ENCODE measurements around the gene CYLD.

CYLD gene

GRCh38 chr16:50711040-50711439, 30.8 kb upstream of the CYLD start:
- Histone ChIP-seq H3K9ac (ENCODE audit: low read length in 5 of 5) (no peak overlapping the region), H3K27me3 (ENCODE audit: control insufficient read depth in 5 of 5, insufficient read depth in 4 of 5, low read length in 5 of 5) (no peaks in the 10 kb centered on the region), H3K36me3 (ENCODE audit: control insufficient read depth in 5 of 5, insufficient read depth in 5 of 5, low read length in 5 of 5) (peaks cover 0 to 10% (median 0%) of the 10 kb centered on the region in 5 donors), H3K27ac (ENCODE audit: low read depth, low read length) (no peak overlapping the region), H3K4me3 (ENCODE audit: low read depth in 1 of 5, low read length in 5 of 5) (no peak overlapping the region), H3K9me3 (ENCODE audit: control insufficient read depth in 5 of 5, low read length in 5 of 5) (no peaks in the 10 kb centered on the region), H3K4me1 (ENCODE audit: control insufficient read depth in 5 of 5, insufficient read depth in 5 of 5, low read length in 5 of 5) (peaks cover 3 to 58% (median 32%) of the 10 kb centered on the region in 5 donors)

GRCh38 chr16:50711862-50712559, 29.9 kb upstream of the CYLD start:
- H3K27me3 ChIP-seq (ENCODE audit: control insufficient read depth in 5 of 5, insufficient read depth in 4 of 5, low read length in 5 of 5): no peaks in the 10 kb centered on the region
- H3K9me3 ChIP-seq (ENCODE audit: control insufficient read depth in 5 of 5, low read length in 5 of 5): no peaks in the 10 kb centered on the region
- H3K27ac ChIP-seq (ENCODE audit: low read depth, low read length): no peak overlapping the region
- peaks cover 0 to 10% (median 0%) of the 10 kb centered on the region in 5 donors for H3K36me3 ChIP-seq (ENCODE audit: control insufficient read depth in 5 of 5, insufficient read depth in 5 of 5, low read length in 5 of 5)
- H3K4me1 ChIP-seq (ENCODE audit: control insufficient read depth in 5 of 5, insufficient read depth in 5 of 5, low read length in 5 of 5): peaks cover 3 to 62% (median 34%) of the 10 kb centered on the region in 5 donors
- H3K9ac ChIP-seq (ENCODE audit: low read length in 5 of 5): no peak overlapping the region
- H3K4me3 ChIP-seq (ENCODE audit: low read depth in 1 of 5, low read length in 5 of 5): no peak overlapping the region

GRCh38 chr16:50712560-50712898, 29.4 kb upstream of the CYLD start:
- H3K9me3 ChIP-seq (ENCODE audit: control insufficient read depth in 5 of 5, low read length in 5 of 5): no peaks in the 10 kb centered on the region
- H3K4me3 ChIP-seq (ENCODE audit: low read depth in 1 of 5, low read length in 5 of 5): no peak overlapping the region
- H3K27ac ChIP-seq (ENCODE audit: low read depth, low read length): no peak overlapping the region
- H3K36me3 ChIP-seq (ENCODE audit: control insufficient read depth in 5 of 5, insufficient read depth in 5 of 5, low read length in 5 of 5): peaks cover 0 to 10% (median 0%) of the 10 kb centered on the region in 5 donors
- H3K9ac ChIP-seq (ENCODE audit: low read length in 5 of 5): no peak overlapping the region
- H3K27me3 ChIP-seq (ENCODE audit: control insufficient read depth in 5 of 5, insufficient read depth in 4 of 5, low read length in 5 of 5): no peaks in the 10 kb centered on the region
- peaks cover 3 to 62% (median 39%) of the 10 kb centered on the region in 5 donors for H3K4me1 ChIP-seq (ENCODE audit: control insufficient read depth in 5 of 5, insufficient read depth in 5 of 5, low read length in 5 of 5)

GRCh38 chr16:50712956-50713355, 28.9 kb upstream of the CYLD start:
- Histone ChIP-seq H3K4me1 (ENCODE audit: control insufficient read depth in 5 of 5, insufficient read depth in 5 of 5, low read length in 5 of 5) (peaks cover 3 to 60% (median 37%) of the 10 kb centered on the region in 5 donors), H3K27me3 (ENCODE audit: control insufficient read depth in 5 of 5, insufficient read depth in 4 of 5, low read length in 5 of 5) (no peaks in the 10 kb centered on the region), H3K36me3 (ENCODE audit: control insufficient read depth in 5 of 5, insufficient read depth in 5 of 5, low read length in 5 of 5) (peaks cover 0 to 10% (median 0%) of the 10 kb centered on the region in 5 donors), H3K9me3 (ENCODE audit: control insufficient read depth in 5 of 5, low read length in 5 of 5) (no peaks in the 10 kb centered on the region), H3K9ac (ENCODE audit: low read length in 5 of 5) (no peak overlapping the region), H3K4me3 (ENCODE audit: low read depth in 1 of 5, low read length in 5 of 5) (no peak overlapping the region), H3K27ac (ENCODE audit: low read depth, low read length) (no peak overlapping the region)

- Histone ChIP-seq H3K27ac (ENCODE audit: low read depth, low read length) (no peak overlapping the region), H3K36me3 (ENCODE audit: control insufficient read depth in 5 of 5, insufficient read depth in 5 of 5, low read length in 5 of 5) (peaks cover 0 to 1% (median 0%) of the 10 kb centered on the region in 5 donors), H3K4me3 (ENCODE audit: low read depth in 1 of 5, low read length in 5 of 5) (no peak overlapping the region), H3K4me1 (ENCODE audit: control insufficient read depth in 5 of 5, insufficient read depth in 5 of 5, low read length in 5 of 5) (peaks cover 3 to 44% (median 27%) of the 10 kb centered on the region in 5 donors), H3K9me3 (ENCODE audit: control insufficient read depth in 5 of 5, low read length in 5 of 5) (no peaks in the 10 kb centered on the region), H3K27me3 (ENCODE audit: control insufficient read depth in 5 of 5, insufficient read depth in 4 of 5, low read length in 5 of 5) (no peaks in the 10 kb centered on the region), H3K9ac (ENCODE audit: low read length in 5 of 5) (no peak overlapping the region)
These were observed 24.8 kb upstream of the CYLD start for GRCh38 chr16:50717091-50717490.

GRCh38 chr16:50717494-50717893, 24.4 kb upstream of the CYLD start:
- no peak overlapping the region for H3K4me3 ChIP-seq (ENCODE audit: low read depth in 1 of 5, low read length in 5 of 5)
- no peaks in the 10 kb centered on the region for H3K9me3 ChIP-seq (ENCODE audit: control insufficient read depth in 5 of 5, low read length in 5 of 5)
- peaks cover 3 to 42% (median 25%) of the 10 kb centered on the region in 5 donors for H3K4me1 ChIP-seq (ENCODE audit: control insufficient read depth in 5 of 5, insufficient read depth in 5 of 5, low read length in 5 of 5)
- no peak overlapping the region for H3K27ac ChIP-seq (ENCODE audit: low read depth, low read length)
- H3K36me3 ChIP-seq (ENCODE audit: control insufficient read depth in 5 of 5, insufficient read depth in 5 of 5, low read length in 5 of 5): no peaks in the 10 kb centered on the region
- H3K27me3 ChIP-seq (ENCODE audit: control insufficient read depth in 5 of 5, insufficient read depth in 4 of 5, low read length in 5 of 5): no peaks in the 10 kb centered on the region
- no peak overlapping the region for H3K9ac ChIP-seq (ENCODE audit: low read length in 5 of 5)

GRCh38 chr16:50718061-50718760, 23.7 kb upstream of the CYLD start:
- Histone ChIP-seq H3K4me3 (ENCODE audit: low read depth in 1 of 5, low read length in 5 of 5) (no peak overlapping the region), H3K4me1 (ENCODE audit: control insufficient read depth in 5 of 5, insufficient read depth in 5 of 5, low read length in 5 of 5) (peaks cover 3 to 36% (median 21%) of the 10 kb centered on the region in 5 donors), H3K27ac (ENCODE audit: low read depth, low read length) (no peak overlapping the region), H3K27me3 (ENCODE audit: control insufficient read depth in 5 of 5, insufficient read depth in 4 of 5, low read length in 5 of 5) (no peaks in the 10 kb centered on the region), H3K36me3 (ENCODE audit: control insufficient read depth in 5 of 5, insufficient read depth in 5 of 5, low read length in 5 of 5) (no peaks in the 10 kb centered on the region), H3K9ac (ENCODE audit: low read length in 5 of 5) (peak overlapping the region in 1 of 5 donors; percentile 36), H3K9me3 (ENCODE audit: control insufficient read depth in 5 of 5, low read length in 5 of 5) (no peaks in the 10 kb centered on the region)

- no peak overlapping the region for H3K4me3 ChIP-seq (ENCODE audit: low read depth in 1 of 5, low read length in 5 of 5)
- H3K27me3 ChIP-seq (ENCODE audit: control insufficient read depth in 5 of 5, insufficient read depth in 4 of 5, low read length in 5 of 5): no peaks in the 10 kb centered on the region
- peak overlapping the region in 1 of 5 donors; percentile 36 for H3K9ac ChIP-seq (ENCODE audit: low read length in 5 of 5)
These were observed 23.0 kb upstream of the CYLD start for GRCh38 chr16:50718761-50719400.

GRCh38 chr16:50719401-50720337, 22.2 kb upstream of the CYLD start:
- Histone ChIP-seq H3K4me3 (ENCODE audit: low read depth in 1 of 5, low read length in 5 of 5) (no peak overlapping the region), H3K36me3 (ENCODE audit: control insufficient read depth in 5 of 5, insufficient read depth in 5 of 5, low read length in 5 of 5) (no peaks in the 10 kb centered on the region), H3K27ac (ENCODE audit: low read depth, low read length) (no peak overlapping the region), H3K4me1 (ENCODE audit: control insufficient read depth in 5 of 5, insufficient read depth in 5 of 5, low read length in 5 of 5) (peaks cover 0 to 22% (median 10%) of the 10 kb centered on the region in 5 donors), H3K9me3 (ENCODE audit: control insufficient read depth in 5 of 5, low read length in 5 of 5) (peaks cover 0 to 3% (median 0%) of the 10 kb centered on the region in 5 donors), H3K9ac (ENCODE audit: low read length in 5 of 5) (no peak overlapping the region), H3K27me3 (ENCODE audit: control insufficient read depth in 5 of 5, insufficient read depth in 4 of 5, low read length in 5 of 5) (no peaks in the 10 kb centered on the region)

More at GRCh38 chr16:50718761-50719400, 23.0 kb upstream of the CYLD start:
- peaks cover 3 to 30% (median 18%) of the 10 kb centered on the region in 5 donors for H3K4me1 ChIP-seq (ENCODE audit: control insufficient read depth in 5 of 5, insufficient read depth in 5 of 5, low read length in 5 of 5)
- H3K9me3 ChIP-seq (ENCODE audit: control insufficient read depth in 5 of 5, low read length in 5 of 5): no peaks in the 10 kb centered on the region
- H3K36me3 ChIP-seq (ENCODE audit: control insufficient read depth in 5 of 5, insufficient read depth in 5 of 5, low read length in 5 of 5): no peaks in the 10 kb centered on the region
- H3K27ac ChIP-seq (ENCODE audit: low read depth, low read length): no peak overlapping the region

All from subcutaneous abdominal adipose tissue (tissue), 5 donors.